Activated T-cell treated with anti-CD3 and anti-CD28 coated beads for 24 hours (primary cell): ENCODE measurements around the gene FHIT.

Experiments used
- DNase-seq: peaks from one replicate; pipeline ENCODE4 v3.0.0-alpha.2; 2020; ENCODE audit warnings: low read depth

The FHIT gene

DNA sequence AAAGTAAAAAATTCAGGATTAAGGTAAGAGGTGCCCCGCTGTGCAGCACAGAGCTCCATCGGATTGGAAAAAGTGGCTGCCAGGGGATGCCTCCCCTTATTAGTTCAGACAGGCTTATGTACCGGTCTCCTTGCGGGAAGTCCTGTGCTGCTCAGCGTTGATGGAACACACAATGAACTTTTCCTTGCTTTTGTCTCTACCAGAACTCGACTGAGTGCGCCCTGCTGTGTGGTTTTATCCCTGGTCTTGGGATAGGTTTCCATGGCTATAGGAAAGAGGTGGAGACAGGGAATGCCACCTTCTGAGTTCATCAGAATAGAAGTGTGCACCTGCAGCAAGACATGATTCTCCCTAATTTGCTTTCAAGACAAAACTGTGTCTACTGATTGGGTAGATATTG lies 1455.5 kb downstream of the FHIT start:
- DNase-seq = no peak

DNA sequence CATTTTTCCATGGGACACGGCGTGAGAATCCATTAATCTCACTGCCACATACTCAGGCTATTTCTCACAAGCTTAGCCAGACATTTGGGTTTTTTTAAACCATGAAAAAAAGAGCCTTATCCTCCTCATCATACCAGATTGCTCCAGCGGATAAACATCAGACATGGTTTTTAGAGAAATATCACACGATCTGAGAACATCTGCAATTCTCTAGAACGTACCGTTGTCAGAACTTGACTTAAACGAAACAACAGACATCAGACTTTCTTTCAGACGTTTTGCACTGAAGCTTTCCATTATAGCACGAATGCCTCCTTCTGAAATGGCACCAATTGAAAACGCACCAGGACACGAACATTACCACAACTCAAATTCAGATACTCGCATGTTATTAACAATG lies 1457.3 kb downstream of the FHIT start:
- no peak for DNase-seq

- no peak for DNase-seq
Observed at GRCh38 chr3:59791774-59792308, 1459.4 kb downstream of the FHIT start.

- DNase-seq = no peak
Observed at GRCh38 chr3:59790241-59790640, 1461.0 kb downstream of the FHIT start.

- DNase-seq = no peak
Observed at GRCh38 chr3:59788801-59789200, 1462.5 kb downstream of the FHIT start.

DNA sequence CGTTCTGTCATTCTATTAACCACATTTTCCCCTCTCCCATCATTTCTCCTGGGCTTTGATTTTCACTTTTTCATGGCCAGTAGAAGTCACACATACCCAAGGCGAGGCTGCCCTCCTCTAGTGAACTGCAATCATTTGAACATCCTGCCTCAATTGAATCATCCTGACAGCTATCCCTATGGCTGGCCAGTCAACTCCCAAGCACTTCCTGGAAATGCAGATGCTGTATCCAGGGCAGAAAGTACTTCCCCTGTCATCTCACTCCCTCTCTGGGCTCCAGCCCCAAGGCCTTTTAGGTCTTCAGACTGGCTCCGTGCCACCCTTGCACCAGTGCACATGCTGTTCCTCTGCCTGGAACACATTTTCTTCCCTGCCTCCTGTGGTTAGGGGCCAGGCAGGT lies 1463.1 kb downstream of the FHIT start:
- DNase-seq = no peak

- no peak for DNase-seq
Observed at GRCh38 chr3:59786374-59786773, 1464.9 kb downstream of the FHIT start.

- DNase-seq = no peak
Observed at GRCh38 chr3:59784164-59784563, 1467.1 kb downstream of the FHIT start.

DNA sequence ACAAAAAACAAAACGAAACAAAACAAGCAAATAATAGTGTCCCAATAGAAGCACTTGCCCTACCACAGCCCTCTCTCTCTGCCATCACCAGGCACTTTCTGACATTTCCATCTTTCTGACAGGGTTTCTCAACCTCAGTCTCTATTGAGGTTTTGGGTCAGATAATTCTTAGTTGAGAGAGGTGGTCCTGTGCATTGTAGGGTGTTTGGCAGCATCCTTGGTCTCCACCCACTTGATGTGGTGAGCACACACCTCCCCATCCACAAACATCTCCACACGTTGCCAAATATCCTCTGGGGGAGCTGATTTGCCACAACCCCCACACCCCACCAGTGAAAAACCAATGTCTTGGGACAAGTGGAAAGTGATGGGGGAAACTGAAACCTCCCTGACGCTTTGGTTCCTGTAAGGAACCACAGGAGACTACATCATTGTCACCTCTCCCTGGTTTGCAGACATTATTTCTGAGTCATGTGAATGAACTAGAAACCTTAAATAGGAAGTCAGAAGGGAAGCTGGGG lies 1467.7 kb downstream of the FHIT start:
- DNase-seq = peak; percentile 33

GRCh38 chr3:59782664-59783063 lies 1468.6 kb downstream of the FHIT start:
- no peak for DNase-seq

- DNase-seq = no peak
Observed at GRCh38 chr3:59780209-59780608, 1471.0 kb downstream of the FHIT start.

GRCh38 chr3:59779260-59779659 lies 1472.0 kb downstream of the FHIT start:
- DNase-seq = no peak

- DNase-seq = no peak
Observed at GRCh38 chr3:59777667-59778077, 1473.6 kb downstream of the FHIT start.

DNA sequence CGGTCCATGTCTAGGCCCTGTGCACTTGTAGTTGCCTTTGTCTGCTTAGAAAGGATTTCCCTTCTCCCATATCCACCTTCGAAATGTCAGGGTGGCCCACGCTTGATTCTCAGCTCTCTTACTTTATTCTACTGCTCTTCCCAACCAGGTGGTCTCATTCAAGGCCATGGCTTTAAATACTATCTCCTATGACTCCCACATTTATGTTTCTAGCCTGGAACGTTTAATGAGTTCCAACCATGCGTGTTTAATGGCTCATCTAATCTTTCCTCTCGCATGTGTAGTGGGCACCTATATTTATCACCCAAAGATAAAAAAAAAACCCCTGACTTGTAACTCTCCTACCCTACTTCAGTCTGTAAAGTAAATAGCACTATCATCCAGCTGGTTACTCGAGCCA lies 1474.2 kb downstream of the FHIT start:
- DNase-seq = no peak

DNA sequence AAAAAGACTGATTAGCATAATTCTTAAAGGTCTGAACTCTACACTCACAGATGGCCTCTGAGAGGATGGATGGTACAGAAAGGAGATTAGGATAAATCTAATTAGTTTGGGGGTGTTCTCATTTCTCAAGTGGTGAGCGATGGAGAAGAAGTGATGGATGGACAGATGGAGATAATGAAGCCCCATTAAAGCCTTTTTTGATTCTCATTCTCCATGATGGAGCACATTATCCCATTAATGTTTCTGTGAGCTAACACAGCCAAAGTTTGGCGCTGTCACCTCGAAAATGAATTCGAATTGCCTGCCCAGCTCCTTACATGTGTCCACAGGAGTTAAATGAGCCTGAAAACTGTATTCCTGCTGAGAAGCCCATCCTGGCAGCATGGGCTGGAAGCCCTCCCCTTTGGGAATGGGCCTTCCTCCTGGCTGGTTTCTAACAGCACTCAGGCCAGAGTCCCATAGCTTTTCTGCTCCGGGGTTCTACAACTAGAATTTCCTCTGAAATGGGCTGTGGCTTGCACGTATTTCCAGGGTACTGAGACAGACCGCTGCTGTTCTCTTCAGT lies 1475.4 kb downstream of the FHIT start:
- no peak for DNase-seq

GRCh38 chr3:59775106-59775505 lies 1476.1 kb downstream of the FHIT start:
- no peak for DNase-seq

DNA sequence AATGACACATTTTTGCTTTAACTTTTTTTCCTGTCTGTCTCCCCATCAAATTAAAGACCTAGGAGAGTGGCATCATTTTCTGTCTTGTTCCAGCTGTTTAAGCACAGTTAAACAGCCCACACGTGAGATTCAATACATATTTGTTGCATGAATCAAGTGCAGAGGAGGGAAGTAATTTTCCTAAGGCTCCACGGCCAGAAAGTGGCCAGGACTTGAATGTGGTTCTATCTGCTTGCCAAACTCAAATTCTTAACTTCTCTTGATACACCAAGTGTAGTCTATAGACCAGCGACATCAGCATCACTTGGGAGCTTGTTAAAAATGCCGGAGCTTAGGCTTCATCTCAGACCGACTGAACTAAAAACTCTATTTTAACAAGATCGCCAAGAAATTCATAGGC lies 1476.6 kb downstream of the FHIT start:
- DNase-seq = no peak

GRCh38 chr3:59774000-59774399 lies 1477.3 kb downstream of the FHIT start:
- DNase-seq = no peak

- peak; percentile 15 for DNase-seq
Observed at GRCh38 chr3:59772416-59773408, 1478.5 kb downstream of the FHIT start.

DNA sequence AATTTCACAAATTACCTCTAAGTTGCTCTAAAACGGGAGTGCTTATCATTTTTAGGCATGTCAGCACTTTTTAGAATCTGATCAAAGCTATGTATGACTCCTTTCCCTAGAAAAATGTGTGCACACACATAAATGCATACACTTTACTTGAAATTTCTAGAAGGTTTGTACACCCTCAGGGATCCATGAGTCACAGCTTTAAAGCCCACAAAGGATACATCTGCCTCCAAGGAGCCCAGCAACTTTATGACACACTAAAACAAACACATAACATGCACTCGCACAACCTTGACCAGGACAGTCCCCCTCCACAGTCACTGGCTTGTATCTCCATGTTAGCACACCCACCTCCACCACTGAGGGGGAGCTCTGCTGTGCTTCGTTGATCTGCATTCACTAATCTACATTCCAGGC lies 1479.5 kb downstream of the FHIT start:
- no peak for DNase-seq

- DNase-seq = no peak
Observed at GRCh38 chr3:59769127-59769750, 1482.0 kb downstream of the FHIT start.

GRCh38 chr3:59766200-59766872 lies 1484.9 kb downstream of the FHIT start:
- no peak for DNase-seq
